ENCODE results near the gene COL5A1. TPM values are rescaled to one million over a fixed set of nuclear protein-coding genes. Genes with fewer than 3 reads are reported as not detected.

Gene COL5A1
- polyA plus RNA-seq, 1 donor (not counting 4 experiments of a cell fraction or from before 2014, with no cell fraction given) = 3.1 TPM

DNA sequence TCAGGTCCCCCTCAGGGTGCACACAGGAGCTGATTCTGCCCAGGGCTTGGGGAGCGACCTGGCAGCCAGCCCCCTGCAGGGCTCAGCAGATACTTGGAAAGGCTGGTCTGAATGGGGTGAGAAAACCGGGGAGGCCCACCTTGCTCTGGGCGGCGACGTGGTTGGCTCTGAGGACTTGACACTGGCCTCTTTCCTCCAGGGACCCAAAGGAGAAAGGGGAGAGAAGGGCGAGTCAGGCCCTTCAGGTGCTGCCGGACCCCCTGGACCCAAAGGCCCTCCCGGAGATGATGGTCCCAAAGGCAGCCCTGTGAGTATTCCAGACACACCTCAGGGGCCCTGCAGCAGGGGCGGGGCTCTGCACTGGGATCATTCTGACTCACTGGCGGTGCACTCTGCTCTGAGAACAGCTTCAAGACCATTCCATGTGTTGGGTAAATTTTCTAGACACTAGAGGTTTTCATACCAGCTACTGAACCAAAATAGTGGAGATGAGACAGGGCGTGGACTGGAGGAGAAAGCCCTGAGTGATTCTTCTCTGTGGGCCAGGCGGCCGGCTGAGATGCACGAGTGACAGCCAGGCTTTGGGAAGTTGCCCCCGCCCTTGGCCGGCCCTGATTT lies 173.1 kb downstream of the COL5A1 start:
- no peak overlapping the region for H3K4me3 ChIP-seq (ENCODE audit: control insufficient read depth in 2 of 3, extremely low read depth in 1 of 3, insufficient read depth in 2 of 3, low read depth in 1 of 3, low read length in 3 of 3)
- peaks cover 3% of the 10 kb centered on the region for H3K27me3 ChIP-seq (ENCODE audit: control insufficient read depth, extremely low read depth, insufficient read depth, low read length)
- no peaks in the 10 kb centered on the region for H3K9me3 ChIP-seq (ENCODE audit: control insufficient read depth, low read depth, low read length)
- FAIRE-seq = no peak
- no peak overlapping the region for H3K4me2 ChIP-seq (ENCODE audit: control insufficient read depth, extremely low read depth, insufficient read depth, low read depth, low read length)
- H3K9ac ChIP-seq (ENCODE audit: control insufficient read depth, extremely low read depth, insufficient read depth, low read length) = no peak overlapping the region
- no peak overlapping the region for H3K27ac ChIP-seq (ENCODE audit: control insufficient read depth, insufficient read depth, low read length)
- no peaks in the 10 kb centered on the region for H3K9me1 ChIP-seq (ENCODE audit: control insufficient read depth, extremely low read depth, insufficient read depth, low read length)
- H2AFZ ChIP-seq (ENCODE audit: control insufficient read depth, low read length) = no peak overlapping the region
- no peaks in the 10 kb centered on the region for H3K36me3 ChIP-seq (ENCODE audit: control insufficient read depth in 2 of 2, extremely low read depth in 1 of 2, insufficient read depth in 2 of 2, low read length in 2 of 2)
- DNase-seq (ENCODE audit: low read depth, low spot score) = no peak
- no peaks in the 10 kb centered on the region for H3K4me1 ChIP-seq (ENCODE audit: control insufficient read depth, extremely low read depth, insufficient read depth, low read length)
- no peaks in the 10 kb centered on the region for H4K20me1 ChIP-seq (ENCODE audit: control insufficient read depth, extremely low read depth, insufficient read depth, low read length)
- no peak for TF ChIP-seq CTCF (optimal IDR thresholded peaks at IDR 0.05 in 1 of 3, IDR thresholded peaks at IDR 0.05 in 1 of 3, conservative IDR thresholded peaks at IDR 0.05 in 1 of 3; ENCODE audit: extremely low read depth in 1 of 3, insufficient read depth in 2 of 3, low read length in 3 of 3)
- no peak for TF ChIP-seq EZH2 (IDR thresholded peaks at IDR 0.05; ENCODE audit: low read length)
- H3K79me2 ChIP-seq (ENCODE audit: control insufficient read depth, insufficient read depth, low read length) = no peaks in the 10 kb centered on the region
- dilution Hi-C loops (cut with MboI; ENCODE audit: extremely low pct_ligation_motif_present, low sequenced_read_pairs) = no loop called here

- Histone ChIP-seq H3K4me2 (ENCODE audit: control insufficient read depth, extremely low read depth, insufficient read depth, low read depth, low read length) (no peak overlapping the region), H4K20me1 (ENCODE audit: control insufficient read depth, extremely low read depth, insufficient read depth, low read length) (no peaks in the 10 kb centered on the region), H3K79me2 (ENCODE audit: control insufficient read depth, insufficient read depth, low read length) (no peaks in the 10 kb centered on the region), H3K9me1 (ENCODE audit: control insufficient read depth, extremely low read depth, insufficient read depth, low read length) (no peaks in the 10 kb centered on the region), H3K4me1 (ENCODE audit: control insufficient read depth, extremely low read depth, insufficient read depth, low read length) (no peaks in the 10 kb centered on the region), H3K36me3 (ENCODE audit: control insufficient read depth in 2 of 2, extremely low read depth in 1 of 2, insufficient read depth in 2 of 2, low read length in 2 of 2) (no peaks in the 10 kb centered on the region), H3K27me3 (ENCODE audit: control insufficient read depth, extremely low read depth, insufficient read depth, low read length) (peaks cover 3% of the 10 kb centered on the region), H3K9ac (ENCODE audit: control insufficient read depth, extremely low read depth, insufficient read depth, low read length) (no peak overlapping the region), H3K9me3 (ENCODE audit: control insufficient read depth, low read depth, low read length) (no peaks in the 10 kb centered on the region), H3K4me3 (ENCODE audit: control insufficient read depth in 2 of 3, extremely low read depth in 1 of 3, insufficient read depth in 2 of 3, low read depth in 1 of 3, low read length in 3 of 3) (no peak overlapping the region), H3K27ac (ENCODE audit: control insufficient read depth, insufficient read depth, low read length) (no peak overlapping the region), H2AFZ (ENCODE audit: control insufficient read depth, low read length) (no peak overlapping the region)
- FAIRE-seq (no peak), DNase-seq (ENCODE audit: low read depth, low spot score) (no peak)
- dilution Hi-C loops (cut with MboI; ENCODE audit: extremely low pct_ligation_motif_present, low sequenced_read_pairs) = no loop called here
- no peak for TF ChIP-seq CTCF (optimal IDR thresholded peaks at IDR 0.05 in 1 of 3, IDR thresholded peaks at IDR 0.05 in 1 of 3, conservative IDR thresholded peaks at IDR 0.05 in 1 of 3; ENCODE audit: extremely low read depth in 1 of 3, insufficient read depth in 2 of 3, low read length in 3 of 3)
- no peak for TF ChIP-seq EZH2 (IDR thresholded peaks at IDR 0.05; ENCODE audit: low read length)
These were observed 174.0 kb downstream of the COL5A1 start for GRCh38 chr9:134815435-134816214.
